Dermis blood vessel endothelial cell (primary cell): Measurements from ENCODE around the gene ACSF3. TPM values are rescaled to one million over a fixed set of nuclear protein-coding genes. Genes with fewer than 3 reads are reported as not detected.

Experiments used
- DNase-seq: peaks from one replicate; pipeline ENCODE4 v3.0.0; 2010
- total RNA-seq: library from RNA; depleted of rRNA; stranded (reverse); fragments of >200 nt; gene quantifications from 2 replicates; pipeline ENCODE4 v1.2.3, GENCODE V29; 2014

The ACSF3 gene
- total RNA-seq = 27.2 and 33.6 TPM in 2 replicates

- DNase-seq = peak; percentile 69
Observed at GRCh38 chr16:89093602-89094251, at the start of gene ACSF3. Gene ACSF3, plus strand, starts transcription at chr16:89093852. Its CDS starts 6,830 bp downstream, at chr16:89100682.

- DNase-seq = no peak
Observed at GRCh38 chr16:89044418-89045180, 49.1 kb upstream of the ACSF3 start.

- DNase-seq = no peak
Observed at GRCh38 chr16:89045181-89045815, 48.4 kb upstream of the ACSF3 start.

- DNase-seq = no peak
Observed at GRCh38 chr16:89045881-89046280, 47.8 kb upstream of the ACSF3 start.

GRCh38 chr16:89046491-89046890 lies 47.2 kb upstream of the ACSF3 start:
- no peak for DNase-seq

GRCh38 chr16:89047331-89048089 lies 46.1 kb upstream of the ACSF3 start:
- no peak for DNase-seq

- DNase-seq = no peak
Observed at GRCh38 chr16:89048090-89048725, 45.4 kb upstream of the ACSF3 start.

- no peak for DNase-seq
Observed at GRCh38 chr16:89048871-89049422, 44.7 kb upstream of the ACSF3 start.

GRCh38 chr16:89049484-89050118 lies 44.1 kb upstream of the ACSF3 start:
- DNase-seq = no peak

GRCh38 chr16:89050119-89050867 lies 43.4 kb upstream of the ACSF3 start:
- DNase-seq = no peak

GRCh38 chr16:89050868-89051311 lies 42.8 kb upstream of the ACSF3 start:
- no peak for DNase-seq

GRCh38 chr16:89051521-89052166 lies 42.0 kb upstream of the ACSF3 start:
- DNase-seq = no peak

- no peak for DNase-seq
Observed at GRCh38 chr16:89052191-89052889, 41.3 kb upstream of the ACSF3 start.

- no peak for DNase-seq
Observed at GRCh38 chr16:89052890-89053724, 40.5 kb upstream of the ACSF3 start.

- DNase-seq = no peak
Observed at GRCh38 chr16:89053725-89054029, 40.0 kb upstream of the ACSF3 start.

GRCh38 chr16:89054261-89054661 lies 39.4 kb upstream of the ACSF3 start:
- DNase-seq = no peak

GRCh38 chr16:89054714-89055113 lies 38.9 kb upstream of the ACSF3 start:
- no peak for DNase-seq

- no peak for DNase-seq
Observed at GRCh38 chr16:89055313-89055712, 38.3 kb upstream of the ACSF3 start.
